Measurements from ENCODE around the gene PLSCR3. TPM values are rescaled to one million over a fixed set of nuclear protein-coding genes. Genes with fewer than 3 reads are reported as not detected.

Gene PLSCR3
- total RNA-seq: 10 to 100 TPM; 13.2 to 15.8 TPM

GRCh38 chr17:7394452-7395191 is at the start of gene PLSCR3:
TSS of gene PLSCR3 (minus strand) at chr17:7394525. CDS start at chr17:7394110, 415 bp downstream.
- intact Hi-C loops (cut with DNase I): no loop called here
- H3K27me3 ChIP-seq: no peaks in the 10 kb centered on the region

GRCh38 chr17:7443499-7444485 is 49.5 kb upstream of the PLSCR3 start:
- DNase-seq: no peak
- H3K36me3 ChIP-seq (replicated peaks in 1 of 2; ENCODE audit: insufficient read depth in 1 of 2, low read depth in 2 of 2): no peaks in the 10 kb centered on the region
- TF ChIP-seq CTCF (IDR thresholded peaks at IDR 0.05): no peak
- no peak for TF ChIP-seq POLR2A (IDR thresholded peaks at IDR 0.05)
- no peaks in the 10 kb centered on the region for H3K27me3 ChIP-seq
- no peaks in the 10 kb centered on the region for H3K9me3 ChIP-seq
- no peak overlapping the region for H3K27ac ChIP-seq
- intact Hi-C loops (cut with DNase I): loop anchor here (5.0 kb wide), 1 partner anchor 44 kb away; no protein-coding TSS in a partner anchor
- no peak for ATAC-seq
- H3K4me3 ChIP-seq: no peak overlapping the region
- WGBS, 2 donors: 74 to 81% methylated on average over 7 of the region's 7 CpGs
- peaks cover 31% of the 10 kb centered on the region for H3K4me1 ChIP-seq

More at GRCh38 chr17:7394452-7395191, at the start of gene PLSCR3:
- DNase-seq (peak; percentile 87 to 90 (median 88)), ATAC-seq (peak; percentile 91)
- WGBS, 2 donors: 0 to 2% methylated on average over 11 to 52 of the region's 71 CpGs
- Histone ChIP-seq H3K36me3 (replicated peaks in 1 of 2; ENCODE audit: insufficient read depth in 1 of 2, low read depth in 2 of 2) (no peaks in the 10 kb centered on the region), H3K9me3 (no peaks in the 10 kb centered on the region), H3K4me3 (peak within 1 kb of the TSS in 1 of 2 donors; percentile 69), H3K4me1 (peaks cover 20% of the 10 kb centered on the region), H3K27ac (peak within 1 kb of the TSS; percentile 83 to 97 (median 95))
- peak; percentile 72 to 85 (median 80) for TF ChIP-seq POLR2A (IDR thresholded peaks at IDR 0.05)
- peak in 4 of 7 experiments; percentile 28 to 56 (median 44) for TF ChIP-seq CTCF (IDR thresholded peaks at IDR 0.05)

GRCh38 chr17:7442142-7442541 is 47.8 kb upstream of the PLSCR3 start:
- DNase-seq: no peak
- 91 to 92% methylated on average over 2 of the region's 2 CpGs for WGBS, 2 donors
- no peak overlapping the region for H3K4me3 ChIP-seq
- no peak for ATAC-seq
- H3K36me3 ChIP-seq (replicated peaks in 1 of 2; ENCODE audit: insufficient read depth in 1 of 2, low read depth in 2 of 2): no peaks in the 10 kb centered on the region
- no peaks in the 10 kb centered on the region for H3K27me3 ChIP-seq
- no peak for TF ChIP-seq CTCF (IDR thresholded peaks at IDR 0.05)
- TF ChIP-seq POLR2A (IDR thresholded peaks at IDR 0.05): no peak
- no peak overlapping the region for H3K27ac ChIP-seq
- peaks cover 42% of the 10 kb centered on the region for H3K4me1 ChIP-seq
- intact Hi-C loops (cut with DNase I): loop anchor here (5.0 kb wide), 1 partner anchor 45 kb away; no protein-coding TSS in a partner anchor
- no peaks in the 10 kb centered on the region for H3K9me3 ChIP-seq

DNA sequence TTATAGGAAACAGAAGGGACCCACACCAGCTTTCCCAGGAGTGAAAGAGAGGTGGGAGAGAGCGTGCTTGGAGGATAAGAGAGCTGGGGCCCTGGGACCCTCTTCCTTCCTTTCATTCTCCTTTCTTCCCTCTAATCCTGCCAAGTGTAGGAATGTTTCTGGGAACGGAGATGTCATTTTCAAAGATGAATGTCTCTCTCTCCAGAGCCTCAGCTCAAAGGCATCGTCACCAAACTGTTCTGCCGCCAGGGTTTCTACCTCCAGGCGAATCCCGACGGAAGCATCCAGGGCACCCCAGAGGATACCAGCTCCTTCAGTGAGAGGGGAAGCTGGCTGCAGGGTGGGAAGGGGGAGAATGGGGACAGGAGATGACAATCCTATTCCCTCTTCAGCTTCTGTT is 46.9 kb upstream of the PLSCR3 start:
- no peaks in the 10 kb centered on the region for H3K9me3 ChIP-seq
- H3K36me3 ChIP-seq (replicated peaks in 1 of 2; ENCODE audit: insufficient read depth in 1 of 2, low read depth in 2 of 2): no peaks in the 10 kb centered on the region
- H3K27me3 ChIP-seq: no peaks in the 10 kb centered on the region
- ATAC-seq (no peak), DNase-seq (no peak)
- no peak overlapping the region for H3K4me3 ChIP-seq
- H3K27ac ChIP-seq: no peak overlapping the region
- intact Hi-C loops (cut with DNase I): loop anchor here (5.0 kb wide), 1 partner anchor 46 kb away; no protein-coding TSS in a partner anchor
- H3K4me1 ChIP-seq: peaks cover 51% of the 10 kb centered on the region
- 81 to 84% methylated on average over 7 of the region's 7 CpGs for WGBS, 2 donors
- TF ChIP-seq POLR2A (IDR thresholded peaks at IDR 0.05) (no peak), CTCF (IDR thresholded peaks at IDR 0.05) (no peak)
